Fibroblast of villous mesenchyme (primary cell): ENCODE measurements around the gene NPC1L1. TPM values are rescaled to one million over a fixed set of nuclear protein-coding genes. Genes with fewer than 3 reads are reported as not detected.
A peak's percentile ranks its signal among the peaks of the same experiment; 100 is the strongest.
"Not testable (repeated sequence)": the region's sequence is repeated elsewhere in the genome, so short reads cannot be mapped to it uniquely, and the experiment has no call there.

Experiments
- DNase-seq: peaks from one replicate; pipeline ENCODE4 v3.0.0-alpha.2; 2010; ENCODE audit warnings: low read depth
- H3K4me3 ChIP-seq: 2 replicates; pipeline ENCODE4 v1.5.1; 2011; ENCODE audit warnings: low read depth, mild to moderate bottlenecking, low read length
- CTCF ChIP-seq: IDR thresholded peaks from 2 replicates; pipeline ENCODE4 v1.5.1; 2012; ENCODE audit warnings: low read depth, mild to moderate bottlenecking, low read length; ENCODE audit not compliant: insufficient read depth
- total RNA-seq: library from RNA; depleted of rRNA; stranded (reverse); fragments of >200 nt; gene quantifications from 2 replicates; pipeline ENCODE4 v1.2.3, GENCODE V29; 2012

Gene NPC1L1
- total RNA-seq, 1 donor = not detected

- H3K4me3 ChIP-seq = no peak overlapping the region
- no peak for DNase-seq
- TF ChIP-seq CTCF = no peak
Measured at GRCh38 chr7:44564606-44565005, 23.5 kb upstream of the NPC1L1 start.

GRCh38 chr7:44563171-44563679, 22.1 kb upstream of the NPC1L1 start:
- H3K4me3 ChIP-seq = no peak overlapping the region
- no peak for DNase-seq
- no peak for TF ChIP-seq CTCF

GRCh38 chr7:44562622-44562962, 21.5 kb upstream of the NPC1L1 start:
- not testable (repeated sequence) for DNase-seq, H3K4me3 ChIP-seq

- TF ChIP-seq CTCF = no peak
- no peak overlapping the region for H3K4me3 ChIP-seq
- DNase-seq = peak; percentile 71
Measured at GRCh38 chr7:44561962-44562621, 21.0 kb upstream of the NPC1L1 start.

- H3K4me3 ChIP-seq = no peak overlapping the region
- DNase-seq = no peak
- no peak for TF ChIP-seq CTCF
Measured at GRCh38 chr7:44561481-44561880, 20.4 kb upstream of the NPC1L1 start.

- no peak overlapping the region for H3K4me3 ChIP-seq
- no peak for DNase-seq
- no peak for TF ChIP-seq CTCF
Measured at GRCh38 chr7:44559485-44559884, 18.4 kb upstream of the NPC1L1 start.

- DNase-seq = no peak
- no peak for TF ChIP-seq CTCF
- no peak overlapping the region for H3K4me3 ChIP-seq
Measured at GRCh38 chr7:44557485-44557884, 16.4 kb upstream of the NPC1L1 start.
